ENCODE measurements around the gene R3HDM2.
"Not testable (repeated sequence)": the region's sequence is repeated elsewhere in the genome, so short reads cannot be mapped to it uniquely, and the experiment has no call there.

Gene R3HDM2

DNA sequence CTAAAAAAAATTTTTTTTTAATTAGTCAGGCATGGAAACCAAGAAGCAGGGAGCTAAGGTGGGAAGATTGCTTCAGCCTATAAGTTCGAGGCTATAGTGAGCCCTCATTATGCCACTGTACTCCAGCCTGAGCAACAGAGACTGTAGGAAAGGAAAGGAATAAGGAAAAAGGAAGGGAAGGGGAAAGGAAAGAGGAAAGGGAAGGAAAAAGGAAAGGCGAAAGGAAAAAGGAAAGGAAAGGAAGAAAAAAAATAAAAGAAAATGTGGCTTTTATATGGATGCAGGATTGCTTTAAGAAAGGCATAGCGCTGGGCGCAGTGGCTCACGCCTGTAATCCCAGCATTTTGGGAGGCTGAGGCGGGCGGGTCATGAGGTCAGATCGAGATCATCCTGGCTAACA lies 70.4 kb downstream of the R3HDM2 start:
- Histone ChIP-seq H3K27ac (ENCODE audit: insufficient read depth, low read depth, low read length, poor library complexity, severe bottlenecking) (no peak overlapping the region), H3K9me3 (ENCODE audit: control insufficient read depth, low read length) (no peaks in the 10 kb centered on the region), H3K36me3 (ENCODE audit: control insufficient read depth, insufficient read depth, low read length) (no peaks in the 10 kb centered on the region), H3K4me3 (ENCODE audit: insufficient read depth, low read depth, low read length) (no peak overlapping the region), H3K27me3 (ENCODE audit: control insufficient read depth, insufficient read depth, low read length, poor library complexity, severe bottlenecking) (no peaks in the 10 kb centered on the region), H3K4me1 (ENCODE audit: control insufficient read depth, insufficient read depth, low read length) (no peaks in the 10 kb centered on the region)
- 92 to 95% methylated on average over 8 of the region's 8 CpGs for WGBS, 2 experiments

DNA sequence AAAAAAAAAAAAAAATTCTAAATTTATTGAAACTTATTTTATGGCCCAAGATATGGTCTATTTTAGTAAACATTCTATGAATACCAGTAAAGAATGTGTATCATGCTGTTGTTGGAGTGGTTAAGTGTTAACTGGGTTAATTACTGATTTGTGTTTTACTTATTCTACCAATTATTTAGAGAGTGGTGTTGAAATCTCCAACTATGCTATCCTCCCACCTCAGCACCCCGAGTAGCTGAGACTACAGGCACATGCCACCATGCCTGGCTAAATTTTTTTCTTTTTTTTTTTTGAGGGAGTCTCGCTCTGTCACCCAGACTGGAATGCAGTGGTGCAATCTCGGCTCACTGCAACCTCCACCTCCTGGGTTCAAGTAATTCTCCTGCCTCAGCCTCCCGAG lies 72.2 kb downstream of the R3HDM2 start:
- 78 to 99% methylated on average over 4 of the region's 4 CpGs for WGBS, 2 experiments
- Histone ChIP-seq H3K36me3 (ENCODE audit: control insufficient read depth, insufficient read depth, low read length) (no peaks in the 10 kb centered on the region), H3K9me3 (ENCODE audit: control insufficient read depth, low read length) (no peaks in the 10 kb centered on the region), H3K4me3 (ENCODE audit: insufficient read depth, low read depth, low read length) (no peak overlapping the region), H3K4me1 (ENCODE audit: control insufficient read depth, insufficient read depth, low read length) (no peaks in the 10 kb centered on the region), H3K27me3 (ENCODE audit: control insufficient read depth, insufficient read depth, low read length, poor library complexity, severe bottlenecking) (no peaks in the 10 kb centered on the region), H3K27ac (ENCODE audit: insufficient read depth, low read depth, low read length, poor library complexity, severe bottlenecking) (no peak overlapping the region)

DNA sequence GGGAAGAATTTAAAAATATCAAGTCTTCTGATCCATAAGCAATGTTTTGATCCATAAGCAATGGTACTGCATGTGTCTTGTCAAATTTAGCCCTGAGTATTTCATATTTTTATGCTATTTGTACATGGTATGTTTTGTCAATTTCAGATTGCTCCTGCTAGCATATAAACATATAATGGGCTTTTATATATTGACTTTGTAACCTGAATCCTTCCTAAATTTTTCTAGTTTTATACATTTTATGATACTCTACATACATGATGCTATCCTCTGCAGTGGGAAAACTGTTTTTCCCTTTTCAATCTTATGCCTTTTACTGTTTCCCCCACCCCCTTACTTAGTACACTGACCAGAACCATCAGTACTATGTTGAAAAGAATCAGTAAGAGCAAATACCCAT lies 75.1 kb downstream of the R3HDM2 start:
- no peak overlapping the region for H3K4me3 ChIP-seq (ENCODE audit: insufficient read depth, low read depth, low read length)
- H3K9me3 ChIP-seq (ENCODE audit: control insufficient read depth, low read length) = no peaks in the 10 kb centered on the region
- no peaks in the 10 kb centered on the region for H3K4me1 ChIP-seq (ENCODE audit: control insufficient read depth, insufficient read depth, low read length)
- H3K36me3 ChIP-seq (ENCODE audit: control insufficient read depth, insufficient read depth, low read length) = no peaks in the 10 kb centered on the region
- H3K27ac ChIP-seq (ENCODE audit: insufficient read depth, low read depth, low read length, poor library complexity, severe bottlenecking) = no peak overlapping the region
- H3K27me3 ChIP-seq (ENCODE audit: control insufficient read depth, insufficient read depth, low read length, poor library complexity, severe bottlenecking) = no peaks in the 10 kb centered on the region

DNA sequence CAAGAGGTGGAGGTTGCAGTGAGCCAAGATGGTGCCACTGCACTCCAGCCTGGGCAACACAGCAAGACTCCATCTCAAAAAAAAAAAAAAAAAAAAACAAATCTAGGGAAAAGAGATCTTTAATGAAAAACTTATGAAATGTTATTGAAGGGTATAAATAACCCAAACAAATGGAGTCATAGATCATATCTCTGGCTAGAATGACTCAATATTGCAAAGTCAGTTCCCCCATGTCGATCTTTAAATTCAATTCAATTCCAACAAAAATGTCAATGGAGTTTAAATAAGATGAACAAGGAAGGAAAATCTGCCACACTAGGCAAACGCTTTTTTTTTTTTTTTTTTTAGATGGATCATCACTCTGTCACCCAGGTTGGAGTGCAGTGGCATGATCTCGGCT lies 78.7 kb downstream of the R3HDM2 start:
- no peak overlapping the region for H3K4me3 ChIP-seq (ENCODE audit: insufficient read depth, low read depth, low read length)
- 92% methylated on average over 3 of the region's 3 CpGs for WGBS, 2 experiments

DNA sequence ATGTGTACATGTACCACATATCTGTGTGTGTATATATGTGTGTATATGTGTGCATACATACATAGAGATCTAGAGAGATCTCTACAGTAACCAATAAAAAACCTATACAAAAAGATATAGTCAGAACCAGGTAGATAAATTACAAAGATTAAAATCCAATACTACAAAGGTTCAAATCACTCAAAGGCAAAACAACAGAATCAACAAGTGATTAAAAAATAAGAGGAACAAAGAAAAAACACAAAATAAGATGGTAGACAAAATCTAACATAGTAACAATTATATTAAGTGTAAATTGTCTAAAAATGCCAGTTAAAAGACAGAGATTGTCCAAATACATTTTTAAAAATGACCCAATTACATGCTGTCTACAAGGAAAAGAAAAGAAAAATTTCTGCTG lies 83.6 kb downstream of the R3HDM2 start:
- no peaks in the 10 kb centered on the region for H3K9me3 ChIP-seq (ENCODE audit: control insufficient read depth, low read length)
- H3K4me3 ChIP-seq (ENCODE audit: insufficient read depth, low read depth, low read length) = no peak overlapping the region
- no peaks in the 10 kb centered on the region for H3K36me3 ChIP-seq (ENCODE audit: control insufficient read depth, insufficient read depth, low read length)
- H3K27ac ChIP-seq (ENCODE audit: insufficient read depth, low read depth, low read length, poor library complexity, severe bottlenecking) = no peak overlapping the region
- no peaks in the 10 kb centered on the region for H3K27me3 ChIP-seq (ENCODE audit: control insufficient read depth, insufficient read depth, low read length, poor library complexity, severe bottlenecking)
- H3K4me1 ChIP-seq (ENCODE audit: control insufficient read depth, insufficient read depth, low read length) = peaks cover 6% of the 10 kb centered on the region

More for the DNA sequence above, 78.7 kb downstream of the R3HDM2 start:
- Histone ChIP-seq H3K9me3 (ENCODE audit: control insufficient read depth, low read length) (no peaks in the 10 kb centered on the region), H3K36me3 (ENCODE audit: control insufficient read depth, insufficient read depth, low read length) (no peaks in the 10 kb centered on the region), H3K27me3 (ENCODE audit: control insufficient read depth, insufficient read depth, low read length, poor library complexity, severe bottlenecking) (no peaks in the 10 kb centered on the region), H3K27ac (ENCODE audit: insufficient read depth, low read depth, low read length, poor library complexity, severe bottlenecking) (no peak overlapping the region), H3K4me1 (ENCODE audit: control insufficient read depth, insufficient read depth, low read length) (no peaks in the 10 kb centered on the region)

DNA sequence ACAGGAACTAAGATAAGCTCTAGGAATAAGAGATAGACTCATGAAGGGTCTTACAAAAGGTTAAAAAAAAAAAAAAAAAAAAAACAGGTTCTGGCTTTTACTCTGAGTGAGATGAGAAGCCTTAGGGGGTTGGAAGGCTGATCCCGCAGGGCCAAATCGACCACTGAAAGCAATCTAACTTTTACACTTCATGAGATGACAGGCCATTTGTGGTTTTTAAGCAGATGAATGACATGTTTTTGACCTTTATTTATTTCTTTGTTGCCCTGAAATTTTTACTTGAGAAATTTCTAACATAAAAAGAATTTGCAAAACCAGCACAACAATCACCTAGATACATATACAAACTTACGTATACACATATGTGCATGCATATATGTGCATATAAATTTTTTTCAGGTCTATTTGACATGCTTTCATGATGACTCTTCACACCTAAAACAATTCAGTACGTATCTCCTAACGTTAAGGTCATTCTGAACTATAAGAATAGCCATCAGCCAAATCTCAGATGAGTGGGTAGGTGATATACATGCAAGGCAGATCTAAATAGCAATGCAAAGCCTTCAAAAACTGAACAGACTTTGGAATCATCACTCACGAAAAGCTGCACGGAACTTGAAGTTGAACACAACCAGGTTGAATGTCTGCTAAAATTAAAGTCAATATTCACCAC lies 87.0 kb downstream of the R3HDM2 start:
- Histone ChIP-seq H3K36me3 (ENCODE audit: control insufficient read depth, insufficient read depth, low read length) (no peaks in the 10 kb centered on the region), H3K4me3 (ENCODE audit: insufficient read depth, low read depth, low read length) (no peak overlapping the region), H3K4me1 (ENCODE audit: control insufficient read depth, insufficient read depth, low read length) (peaks cover 14% of the 10 kb centered on the region), H3K9me3 (ENCODE audit: control insufficient read depth, low read length) (no peaks in the 10 kb centered on the region), H3K27me3 (ENCODE audit: control insufficient read depth, insufficient read depth, low read length, poor library complexity, severe bottlenecking) (no peaks in the 10 kb centered on the region), H3K27ac (ENCODE audit: insufficient read depth, low read depth, low read length, poor library complexity, severe bottlenecking) (no peak overlapping the region)
- WGBS, 2 experiments = 91 to 92% methylated on average over 7 of the region's 7 CpGs

DNA sequence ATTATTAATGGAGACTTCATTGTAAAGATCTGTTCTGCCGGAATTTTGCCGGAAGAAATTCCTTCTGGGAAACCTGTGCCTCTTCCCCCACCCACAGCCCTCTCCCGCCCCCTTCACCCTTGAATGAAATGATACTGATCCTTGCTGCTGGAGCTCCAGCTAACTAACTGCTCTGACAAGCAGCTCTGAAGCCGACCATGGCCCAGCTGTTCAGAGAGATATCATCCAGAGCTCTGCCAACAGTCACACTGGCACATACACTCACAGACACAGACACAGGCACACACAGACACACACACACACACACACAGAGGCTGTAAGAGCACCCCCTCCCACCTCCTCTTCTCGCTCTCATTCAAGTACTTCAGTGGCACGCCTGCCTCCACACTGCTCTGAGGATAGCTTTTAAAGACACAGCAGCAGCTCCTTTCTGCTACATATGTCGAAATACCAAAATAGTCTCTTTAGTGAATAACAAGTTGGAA lies 88.6 kb downstream of the R3HDM2 start:
- H3K27ac ChIP-seq (ENCODE audit: insufficient read depth, low read depth, low read length, poor library complexity, severe bottlenecking) = no peak overlapping the region
- H3K36me3 ChIP-seq (ENCODE audit: control insufficient read depth, insufficient read depth, low read length) = no peaks in the 10 kb centered on the region
- H3K27me3 ChIP-seq (ENCODE audit: control insufficient read depth, insufficient read depth, low read length, poor library complexity, severe bottlenecking) = no peaks in the 10 kb centered on the region
- WGBS, 2 experiments = 31 to 32% methylated on average over 6 to 7 of the region's 7 CpGs
- no peaks in the 10 kb centered on the region for H3K9me3 ChIP-seq (ENCODE audit: control insufficient read depth, low read length)
- H3K4me3 ChIP-seq (ENCODE audit: insufficient read depth, low read depth, low read length) = no peak overlapping the region
- H3K4me1 ChIP-seq (ENCODE audit: control insufficient read depth, insufficient read depth, low read length) = peaks cover 14% of the 10 kb centered on the region

DNA sequence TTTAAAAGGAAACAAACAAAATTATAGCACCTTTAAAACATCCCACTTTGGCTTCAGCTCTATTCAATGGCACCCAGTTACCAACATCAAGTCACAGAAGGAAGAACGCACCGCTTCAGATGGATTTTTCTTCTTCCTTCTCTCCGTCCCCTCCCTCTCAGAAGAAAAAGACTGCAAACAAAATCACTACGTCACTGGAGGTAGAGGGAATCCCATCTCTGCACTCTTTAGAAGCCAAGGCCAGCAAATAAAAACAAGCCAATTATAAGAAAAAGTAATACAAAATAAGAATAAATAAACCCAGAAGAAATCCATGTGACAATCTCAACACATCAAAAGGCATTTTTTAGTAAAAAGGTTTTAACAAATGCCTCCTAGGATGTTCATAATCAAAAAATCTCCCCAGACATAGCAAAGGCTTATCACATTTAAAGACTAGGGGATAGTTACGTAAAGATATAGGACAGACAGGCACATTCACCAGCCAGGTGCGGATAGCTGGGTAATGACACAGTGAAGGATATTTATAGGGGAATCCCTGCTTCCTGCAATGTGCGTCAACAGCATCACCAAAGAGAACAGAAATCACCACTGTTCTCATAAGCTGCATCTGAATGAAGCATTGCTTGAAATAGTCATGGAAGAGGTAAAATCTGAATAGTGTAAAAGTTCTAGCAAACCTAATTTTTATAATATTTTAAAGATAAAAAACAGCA lies 89.4 kb downstream of the R3HDM2 start:
- Histone ChIP-seq H3K27ac (ENCODE audit: insufficient read depth, low read depth, low read length, poor library complexity, severe bottlenecking) (no peak overlapping the region), H3K4me1 (ENCODE audit: control insufficient read depth, insufficient read depth, low read length) (peaks cover 14% of the 10 kb centered on the region), H3K9me3 (ENCODE audit: control insufficient read depth, low read length) (no peaks in the 10 kb centered on the region), H3K27me3 (ENCODE audit: control insufficient read depth, insufficient read depth, low read length, poor library complexity, severe bottlenecking) (no peaks in the 10 kb centered on the region), H3K4me3 (ENCODE audit: insufficient read depth, low read depth, low read length) (no peak overlapping the region), H3K36me3 (ENCODE audit: control insufficient read depth, insufficient read depth, low read length) (no peaks in the 10 kb centered on the region)
- WGBS, 2 experiments = 67 to 81% methylated on average over 6 to 7 of the region's 7 CpGs

DNA sequence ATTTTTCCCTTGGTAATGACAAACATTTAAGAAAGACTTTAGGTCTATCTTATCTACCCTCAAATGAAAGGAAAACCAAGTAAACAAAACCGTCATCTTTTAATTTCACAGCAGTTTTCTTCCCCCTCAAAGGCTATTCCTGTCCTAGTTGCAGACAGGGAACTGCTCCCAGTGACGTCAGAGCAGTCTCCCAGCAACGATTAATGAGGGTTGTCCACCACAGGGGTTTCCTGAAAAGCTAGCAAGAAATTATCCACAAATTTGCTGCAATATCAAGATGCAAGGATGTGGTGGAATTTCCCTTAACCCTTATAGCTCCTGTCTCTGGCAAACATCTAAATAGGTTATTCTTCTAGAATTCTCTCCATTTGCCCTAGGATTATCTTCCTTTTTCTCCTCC lies 90.7 kb downstream of the R3HDM2 start:
- Histone ChIP-seq H3K27me3 (ENCODE audit: control insufficient read depth, insufficient read depth, low read length, poor library complexity, severe bottlenecking) (no peaks in the 10 kb centered on the region), H3K4me1 (ENCODE audit: control insufficient read depth, insufficient read depth, low read length) (peaks cover 14% of the 10 kb centered on the region), H3K9me3 (ENCODE audit: control insufficient read depth, low read length) (no peaks in the 10 kb centered on the region), H3K36me3 (ENCODE audit: control insufficient read depth, insufficient read depth, low read length) (no peaks in the 10 kb centered on the region), H3K4me3 (ENCODE audit: insufficient read depth, low read depth, low read length) (no peak overlapping the region), H3K27ac (ENCODE audit: insufficient read depth, low read depth, low read length, poor library complexity, severe bottlenecking) (no peak overlapping the region)
- 51 to 58% methylated on average over 3 of the region's 3 CpGs for WGBS, 2 experiments

DNA sequence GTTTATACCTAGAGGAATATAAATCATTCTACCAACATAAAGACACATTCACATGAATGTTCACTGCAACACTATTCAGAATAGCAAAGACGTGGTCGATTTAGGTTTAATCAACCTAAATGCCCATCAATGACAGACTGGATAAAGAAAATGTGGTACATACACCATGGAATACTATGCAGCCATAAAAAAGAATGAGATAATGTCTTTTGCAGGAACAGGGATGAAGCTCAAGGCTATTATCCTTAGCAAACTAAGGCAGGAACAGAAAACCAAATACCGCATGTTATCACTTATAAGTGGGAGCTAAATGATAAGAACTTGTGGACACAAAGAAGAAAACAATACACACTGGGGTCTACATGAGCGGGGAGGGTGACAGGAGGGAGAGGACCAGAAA lies 94.5 kb downstream of the R3HDM2 start:
- not testable (repeated sequence) for H3K27me3 ChIP-seq (ENCODE audit: control insufficient read depth, insufficient read depth, low read length, poor library complexity, severe bottlenecking); H3K27ac ChIP-seq (ENCODE audit: insufficient read depth, low read depth, low read length, poor library complexity, severe bottlenecking); H3K4me3 ChIP-seq (ENCODE audit: insufficient read depth, low read depth, low read length); H3K4me1 ChIP-seq (ENCODE audit: control insufficient read depth, insufficient read depth, low read length); H3K9me3 ChIP-seq (ENCODE audit: control insufficient read depth, low read length); H3K36me3 ChIP-seq (ENCODE audit: control insufficient read depth, insufficient read depth, low read length)
- WGBS, 2 experiments = 91 to 93% methylated on average over 4 of the region's 4 CpGs
